Activated T-helper 9 cell treated with anti-CD3 and anti-CD28 coated beads, Interleukin-2, amount 50 U/mL, for 16 hours (primary cell): ENCODE measurements around the gene GOLGA6L22.
"Not testable (repeated sequence)": the region's sequence is repeated elsewhere in the genome, so short reads cannot be mapped to it uniquely, and the experiment has no call there.

Source experiments
- DNase-seq: peaks from one replicate; pipeline ENCODE4 v3.0.0-alpha.2; 2020; ENCODE audit warnings: low read depth

Gene GOLGA6L22, protein sequence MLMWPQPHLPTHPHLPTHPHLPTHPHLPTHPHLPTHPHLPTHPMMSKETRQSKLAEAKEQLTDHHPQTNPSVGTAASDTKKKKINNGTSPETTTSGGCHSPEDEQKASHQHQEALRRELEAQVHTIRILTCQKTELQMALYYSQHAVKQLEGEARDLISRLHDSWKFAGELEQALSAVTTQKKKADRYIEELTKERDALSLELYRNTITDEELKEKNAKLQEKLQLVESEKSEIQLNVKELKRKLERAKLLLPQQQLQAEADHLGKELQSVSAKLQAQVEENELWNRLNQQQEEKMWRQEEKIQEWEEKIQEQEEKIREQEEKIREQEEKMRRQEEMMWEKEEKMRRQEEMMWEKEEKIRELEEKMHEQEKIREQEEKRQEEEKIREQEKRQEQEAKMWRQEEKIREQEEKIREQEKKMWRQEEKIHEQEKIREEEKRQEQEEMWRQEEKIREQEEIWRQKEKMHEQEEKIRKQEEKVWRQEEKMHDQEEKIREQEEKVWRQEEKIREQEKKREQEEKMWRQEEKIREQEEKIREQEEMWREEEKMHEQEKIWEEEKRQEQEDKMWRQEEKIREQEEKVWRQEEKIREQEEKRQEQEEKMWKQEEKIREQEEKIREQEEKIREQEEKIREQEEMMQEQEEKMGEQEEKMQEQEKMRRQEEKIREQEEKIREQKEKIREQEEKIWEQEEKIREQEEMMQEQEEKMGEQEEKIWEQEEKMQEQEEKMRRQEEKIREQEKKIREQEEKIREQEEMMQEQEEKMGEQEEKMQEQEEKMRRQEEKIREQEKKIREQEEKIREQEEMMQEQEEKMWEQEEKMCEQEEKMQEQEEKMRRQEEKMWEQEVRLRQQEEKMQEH

DNA sequence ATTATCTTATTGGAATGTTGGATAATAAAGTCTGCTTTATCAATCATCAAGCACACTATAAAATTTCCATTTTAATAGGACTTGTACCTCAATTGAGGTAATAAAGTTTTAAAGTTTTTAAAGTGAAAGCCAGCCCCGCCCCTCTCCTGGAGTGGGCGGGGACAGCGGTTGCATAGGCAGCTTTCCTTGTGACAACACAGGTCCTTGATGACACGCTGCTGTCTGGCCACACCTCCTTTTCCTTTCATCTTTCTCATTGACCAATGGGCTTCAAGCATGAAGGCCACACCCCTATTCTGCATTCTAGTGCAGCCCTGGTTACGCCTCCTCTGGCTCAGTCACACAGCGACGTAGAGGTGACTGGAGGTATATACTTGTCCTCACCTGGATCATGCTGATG is at the start of gene GOLGA6L22:
Gene GOLGA6L22 (plus strand): TSS at position 301 of the 400 bp plus-strand sequence. CDS start 91 bp downstream, at position 392.
- DNase-seq, result not testable (repeated sequence)

DNA sequence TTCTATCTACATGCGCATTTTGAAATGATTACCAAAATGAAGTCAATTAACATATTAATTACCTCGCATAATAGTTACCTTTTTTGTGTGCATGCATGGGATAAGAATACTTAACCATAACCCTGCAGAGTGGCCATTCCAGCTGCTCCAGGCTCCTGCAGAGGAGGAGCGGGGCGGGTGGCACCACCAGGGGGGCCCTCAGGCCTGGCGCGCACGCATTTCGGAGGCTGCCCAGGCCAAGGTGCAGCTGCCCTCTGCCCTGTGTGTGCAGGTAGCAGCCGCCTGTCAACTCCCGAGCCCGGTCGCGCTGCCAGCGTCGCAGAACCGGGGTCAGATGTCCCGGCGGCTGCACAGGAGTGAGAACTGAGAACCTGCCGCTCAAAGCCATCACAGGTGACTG is 41.4 kb upstream of the GOLGA6L22 start:
- not testable (repeated sequence) for DNase-seq

DNA sequence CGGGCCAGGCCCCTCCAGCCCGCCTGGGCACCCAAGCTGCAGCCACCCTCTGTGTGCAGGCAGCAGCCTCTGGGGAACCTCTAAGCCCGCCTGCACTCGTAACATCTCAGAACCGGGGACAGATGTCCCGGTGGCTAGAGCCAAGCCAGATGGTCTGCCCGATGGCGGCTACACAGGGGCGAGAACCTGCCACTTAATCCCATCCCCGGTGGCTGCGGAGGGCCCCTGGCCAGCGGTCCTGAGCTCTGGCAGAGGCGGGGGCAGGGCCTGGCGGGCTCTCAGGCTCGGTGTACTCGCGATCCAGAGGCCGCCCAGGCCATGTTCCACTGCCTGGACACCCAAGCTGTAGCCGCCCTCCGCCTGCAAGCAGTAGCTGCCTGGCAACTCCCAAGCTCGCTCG is 40.9 kb upstream of the GOLGA6L22 start:
- DNase-seq, result not testable (repeated sequence)

DNA sequence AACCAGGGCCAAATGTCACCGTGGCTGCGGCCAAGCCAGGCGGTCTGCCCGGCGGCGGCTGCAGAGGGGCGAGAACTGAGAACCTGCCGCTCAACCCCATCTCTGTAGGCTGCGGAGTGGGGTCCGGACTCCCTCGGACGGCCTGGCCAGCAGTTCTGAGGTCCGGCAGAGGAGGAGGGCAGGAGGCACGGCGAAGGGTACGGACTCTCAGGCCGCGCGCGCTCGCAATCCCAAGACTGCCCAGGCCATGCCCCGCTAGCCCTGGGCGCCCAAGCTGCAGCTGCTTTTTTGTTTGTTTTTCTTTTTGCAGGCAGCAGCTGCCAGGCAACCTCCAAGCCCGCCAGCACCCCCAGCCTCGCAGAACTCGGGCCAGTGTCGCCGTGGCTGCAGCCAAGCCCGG is 40.5 kb upstream of the GOLGA6L22 start:
- DNase-seq, result not testable (repeated sequence)

DNA sequence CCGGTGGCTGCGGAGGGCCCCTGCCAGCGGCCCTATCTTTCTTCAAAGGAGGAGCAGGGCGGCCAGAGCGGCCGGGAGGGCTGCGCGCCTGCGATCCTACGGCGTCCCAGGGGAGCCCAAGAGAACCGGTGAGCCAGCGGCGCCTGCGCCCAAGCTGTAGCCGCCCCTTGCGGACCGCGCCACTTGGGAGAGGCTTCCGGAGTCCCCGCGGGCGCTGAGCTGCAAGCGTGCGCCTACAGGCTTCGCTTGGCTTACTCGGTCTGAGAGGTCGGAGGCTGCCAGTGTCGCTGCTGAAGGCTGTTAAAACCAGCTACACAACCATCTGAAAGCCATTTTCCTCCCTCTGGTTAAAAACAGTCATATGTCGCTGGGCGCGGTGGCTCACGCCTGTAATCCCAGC is 40.0 kb upstream of the GOLGA6L22 start:
- not testable (repeated sequence) for DNase-seq

DNA sequence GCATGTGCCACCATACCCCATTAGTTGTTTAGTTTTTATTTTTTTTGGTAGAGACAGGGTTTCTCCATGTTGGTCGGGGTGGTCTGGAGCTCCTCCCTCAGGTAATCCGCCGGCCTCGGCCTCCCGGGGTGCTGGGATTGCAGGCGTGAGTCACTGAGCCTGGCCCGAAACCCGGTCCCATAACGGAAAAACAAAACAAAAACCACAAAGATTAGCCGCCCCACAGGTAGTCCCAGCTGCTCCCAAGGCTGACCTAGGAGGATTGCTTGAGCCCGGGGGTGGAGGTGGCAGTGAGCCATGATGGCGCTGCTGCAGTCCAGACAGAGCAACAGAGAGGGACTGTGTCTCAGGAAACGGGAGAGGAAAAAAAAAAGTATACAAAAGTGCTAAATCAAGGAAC is 38.4 kb upstream of the GOLGA6L22 start:
- not testable (repeated sequence) for DNase-seq

DNA sequence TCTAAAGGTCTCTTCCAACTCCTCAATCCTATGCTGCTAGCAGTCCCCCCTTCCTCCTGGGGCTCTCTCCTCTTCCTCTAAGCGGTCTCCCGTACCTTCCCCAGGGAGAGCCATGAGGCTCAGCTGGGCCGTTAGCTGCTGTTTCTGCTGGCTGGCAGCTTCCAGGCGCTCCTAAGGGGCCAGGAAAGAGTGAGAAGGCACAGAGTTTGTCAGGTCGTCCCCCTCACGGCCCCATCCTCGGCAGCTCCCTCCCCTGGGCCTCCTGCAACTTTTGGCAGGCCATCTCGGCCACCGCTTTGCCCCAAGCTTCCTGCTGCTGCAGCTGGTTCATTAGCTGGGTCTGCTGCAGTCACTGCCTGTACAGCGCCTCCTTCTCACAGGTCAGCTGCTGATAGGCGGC is 29.3 kb upstream of the GOLGA6L22 start:
- DNase-seq, result not testable (repeated sequence)

DNA sequence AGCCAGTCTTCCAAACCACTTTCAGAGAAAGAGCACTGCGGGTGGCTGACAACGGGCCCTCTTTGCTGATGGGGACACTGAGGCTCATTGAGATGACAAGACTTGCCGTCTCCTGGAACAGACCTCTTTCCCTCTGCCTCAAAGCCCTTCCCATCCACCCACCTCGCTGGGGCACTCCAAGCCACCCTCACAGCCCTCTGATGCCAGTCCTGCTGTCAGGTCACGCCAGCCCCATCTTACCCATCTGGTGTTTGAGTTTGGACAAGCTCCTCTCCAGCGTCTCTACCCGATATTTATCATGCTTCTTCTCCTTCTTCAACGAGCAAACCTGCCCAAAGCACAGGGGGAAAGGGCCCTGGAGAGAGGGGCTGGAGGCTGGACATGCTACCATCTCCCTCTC is 27.0 kb upstream of the GOLGA6L22 start:
- not testable (repeated sequence) for DNase-seq

DNA sequence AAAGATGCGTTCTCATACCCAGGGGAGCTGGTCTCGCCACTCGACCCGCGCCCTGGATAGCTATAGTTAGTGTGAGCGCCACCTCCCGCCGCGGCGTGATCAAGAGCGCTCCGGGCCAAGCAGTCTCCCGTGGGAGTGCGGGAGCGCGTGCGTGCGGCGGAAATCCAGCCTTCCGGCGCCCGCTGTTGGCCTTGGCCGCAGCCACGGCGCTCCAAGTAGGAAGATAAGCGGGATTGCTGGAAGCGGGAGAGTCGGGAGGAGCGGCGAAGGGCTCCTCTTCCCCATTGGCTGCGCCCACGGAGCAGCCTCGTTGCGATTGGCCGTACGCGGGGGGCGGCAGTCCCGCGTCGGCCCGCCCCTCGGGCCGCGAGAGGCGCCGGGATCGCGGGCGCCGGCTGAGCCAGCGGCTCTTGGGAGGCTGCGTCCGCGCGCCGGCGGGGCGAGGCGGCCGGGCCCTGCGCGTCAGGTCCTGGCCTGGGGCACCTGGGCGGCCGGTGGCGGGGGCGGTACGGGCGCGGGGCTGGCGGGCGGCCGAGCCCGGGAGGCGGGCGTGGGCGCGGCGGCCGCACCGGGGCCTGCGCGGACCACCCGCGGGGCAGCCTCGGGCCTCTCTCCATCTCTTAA is 35.9 kb downstream of the GOLGA6L22 start:
- DNase-seq, result peak; percentile 25

DNA sequence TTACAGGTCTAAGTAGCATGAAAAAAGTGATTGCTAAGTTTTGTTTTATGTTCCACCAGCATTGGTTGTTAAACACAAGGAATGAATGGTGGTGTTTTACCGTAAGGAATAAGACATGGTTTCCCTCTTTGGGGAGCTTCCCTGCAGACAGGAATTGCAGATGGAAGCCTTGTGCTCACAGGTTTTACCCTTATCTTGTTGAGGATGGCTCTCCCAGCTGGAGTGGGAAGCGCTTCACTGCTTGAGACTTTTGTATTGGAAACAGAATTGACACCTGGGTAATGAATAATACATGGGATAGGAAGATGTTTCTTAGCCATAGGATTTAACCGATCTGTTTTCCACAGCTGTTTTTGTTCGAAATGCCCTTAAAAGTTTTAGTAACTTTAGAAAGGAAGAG is 38.5 kb downstream of the GOLGA6L22 start:
- DNase-seq, result not testable (repeated sequence)

DNA sequence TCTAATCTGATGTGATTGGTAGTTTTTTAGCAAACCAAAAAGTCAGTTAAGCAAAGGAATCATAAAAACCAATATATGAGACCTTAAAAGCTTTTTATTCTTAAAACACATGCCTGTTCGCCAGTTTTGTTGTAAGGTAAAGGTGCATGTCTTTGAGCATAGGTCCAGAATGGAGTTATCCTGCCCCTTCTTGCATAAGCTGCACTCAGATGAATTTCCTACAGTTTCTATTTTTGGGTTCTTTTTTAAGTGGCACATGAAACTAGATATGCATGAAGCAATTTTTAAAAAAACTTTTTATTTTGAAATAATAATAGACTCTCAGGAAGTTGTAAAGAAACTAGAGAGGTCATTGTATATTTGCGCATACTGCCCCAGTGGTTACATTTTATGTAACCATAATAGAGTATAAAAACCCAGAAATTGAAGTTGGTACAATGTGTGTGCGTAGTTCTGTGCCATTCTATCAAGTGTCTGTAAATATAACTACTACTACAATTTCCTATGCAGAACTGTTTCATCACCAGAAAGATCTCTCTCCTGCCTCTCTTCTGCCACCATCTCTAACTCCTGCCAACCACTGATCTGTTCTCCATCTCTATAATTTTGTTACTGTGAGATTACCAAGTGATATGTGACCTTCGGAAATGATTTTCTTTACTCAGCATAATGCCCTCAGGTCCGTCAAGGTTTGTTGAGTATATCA is 39.7 kb downstream of the GOLGA6L22 start:
- not testable (repeated sequence) for DNase-seq

DNA sequence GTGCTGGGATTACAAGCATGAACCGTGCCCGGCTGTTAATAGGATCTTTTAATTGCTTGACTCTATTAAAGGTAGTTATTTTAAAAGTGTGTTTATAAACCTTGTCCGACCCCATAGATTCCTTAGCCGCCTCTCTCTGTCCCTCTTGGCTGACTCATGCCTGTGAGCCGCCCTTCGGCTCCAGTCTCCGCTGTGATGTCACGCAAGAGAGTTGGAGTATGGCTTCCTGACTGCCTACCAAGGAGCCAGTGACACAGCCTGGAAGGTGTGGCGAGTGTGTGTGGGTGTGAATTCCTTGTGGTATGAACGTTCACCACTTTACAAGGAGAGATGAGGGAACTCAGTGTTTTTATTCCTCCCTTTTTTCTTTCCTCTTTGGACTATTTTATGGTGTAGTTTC is 43.6 kb downstream of the GOLGA6L22 start:
- not testable (repeated sequence) for DNase-seq

DNA sequence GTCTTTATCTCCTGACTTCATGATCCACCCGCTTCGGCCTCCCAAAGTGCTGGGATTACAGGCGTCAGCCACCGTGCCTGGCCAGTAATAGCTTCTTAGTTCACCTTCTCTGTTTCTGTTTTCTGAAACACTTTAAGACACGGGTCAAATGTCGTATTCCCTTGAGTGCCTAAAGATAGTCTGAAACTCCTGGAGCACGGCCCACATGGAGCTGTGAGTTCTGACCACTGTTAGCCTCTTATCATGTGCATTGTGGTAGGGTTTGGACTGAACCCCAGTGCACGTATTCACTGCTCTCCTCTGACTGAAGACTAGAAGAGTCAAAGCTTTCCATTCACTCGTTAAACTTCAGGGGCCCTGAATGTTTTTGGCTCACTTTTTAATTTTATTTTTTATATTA is 48.3 kb downstream of the GOLGA6L22 start:
- not testable (repeated sequence) for DNase-seq

DNA sequence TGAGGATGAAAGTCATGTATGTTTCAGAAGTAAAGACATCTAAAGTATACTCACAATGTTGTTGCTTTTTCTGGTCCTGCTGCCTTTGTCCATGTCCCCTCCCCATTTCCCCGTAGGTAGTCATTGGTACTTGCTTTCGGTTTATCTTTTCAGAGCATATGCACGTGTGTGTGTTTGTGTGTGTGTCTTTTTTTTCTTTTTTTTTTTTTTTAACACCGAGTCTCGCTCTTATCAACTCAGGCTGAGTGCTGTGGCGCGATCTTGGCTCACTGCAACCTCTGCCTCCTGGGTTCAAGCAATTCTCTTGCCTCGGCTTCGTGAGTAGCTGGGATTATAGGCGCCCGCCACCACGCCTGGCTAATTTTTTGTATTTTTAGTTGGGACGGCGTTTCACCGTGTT is 57.4 kb downstream of the GOLGA6L22 start:
- not testable (repeated sequence) for DNase-seq
